DND-41 (cell line): Measurements from ENCODE around the gene TRIM3.

ENCODE experiments used
- CTCF ChIP-seq: IDR thresholded peaks from 2 replicates; pipeline ENCODE4 v1.5.1; 2012; ENCODE audit warnings: borderline replicate concordance, low read length, moderate library complexity, mild to moderate bottlenecking; ENCODE audit not compliant: poor library complexity, severe bottlenecking; ENCODE audit errors: extremely low read depth
- EZH2 ChIP-seq: IDR thresholded peaks from 3 replicates; pipeline ENCODE4 v1.6.1; 2012; ENCODE audit warnings: borderline replicate concordance, low read depth, mild to moderate bottlenecking, moderate library complexity, low read length, inconsistent platforms; ENCODE audit not compliant: severe bottlenecking

GRCh38 chr11:6475936-6476335, 2.2 kb upstream of the TRIM3 start:
- TF ChIP-seq CTCF (no peak), EZH2 (no peak)
